ENCODE measurements around the gene FCN3. TPM values are rescaled to one million over a fixed set of nuclear protein-coding genes. Genes with fewer than 3 reads are reported as not detected.

The FCN3 gene
- total and polyA plus RNA-seq, 2 donors (not counting 1 experiment from before 2014, with no cell fraction given): not detected

DNA sequence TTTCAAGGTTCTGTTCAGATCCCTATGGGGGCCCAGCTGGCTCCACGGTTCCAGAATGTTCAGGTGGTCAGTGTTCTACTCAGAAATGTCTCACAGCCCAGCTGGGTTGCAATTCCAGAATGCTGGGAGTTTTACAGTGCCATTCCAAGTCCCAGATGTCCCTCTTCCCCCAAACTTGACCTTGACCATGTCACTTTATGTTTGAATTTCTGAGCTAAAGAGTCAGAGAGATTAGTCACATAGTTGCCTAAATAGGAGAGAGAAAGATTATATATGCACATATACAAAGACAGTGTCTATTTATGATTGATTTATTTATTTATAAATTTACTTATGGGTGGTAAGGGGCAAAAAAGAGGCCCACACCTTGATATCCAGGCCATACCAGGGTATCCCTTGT, 20.3 kb upstream of the FCN3 start:
- peaks cover 12 to 24% of the 10 kb centered on the region in 2 donors for H3K4me1 ChIP-seq (ENCODE audit: control insufficient read depth in 2 of 2, insufficient read depth in 2 of 2, low read length in 2 of 2)
- H3K27ac ChIP-seq (ENCODE audit: low read length in 2 of 2): no peak overlapping the region
- CTCF ChIA-PET: interaction anchor here (0.6 to 7.8 kb wide), 57 partner anchors 8 to 350 kb away, joined by 3 to 402 read pairs (median 5); partner anchors contain the start of genes AHDC1, CD164L2, FCN3 and IFI6
- H4K20me1 ChIP-seq (ENCODE audit: control insufficient read depth, insufficient read depth, low read length, poor library complexity, severe bottlenecking): no peaks in the 10 kb centered on the region
- ATAC-seq (ENCODE audit: low read depth) (no peak), DNase-seq (no peak)
- H3K4me3 ChIP-seq (ENCODE audit: control extremely low read depth in 1 of 5, extremely low read depth in 1 of 5, insufficient read depth in 1 of 5, low read depth in 2 of 5, low read length in 4 of 5): no peak overlapping the region
- H3K9ac ChIP-seq (ENCODE audit: low read length): no peak overlapping the region
- peak overlapping the region; percentile 26 for H3K27ac Mint-ChIP-seq
- no peaks in the 10 kb centered on the region for H3K27me3 ChIP-seq (replicated peaks in 1 of 4; ENCODE audit: control extremely low read depth in 1 of 4, control insufficient read depth in 3 of 4, insufficient read depth in 4 of 4, low read length in 3 of 4)
- H3K79me2 ChIP-seq (ENCODE audit: control insufficient read depth, insufficient read depth, low read length): no peaks in the 10 kb centered on the region
- intact Hi-C loops (cut with micrococcal nuclease): loop anchor here (1.0 to 10.0 kb wide), 4 partner anchors 95 to 350 kb away; partner anchors contain the start of gene WDTC1
- H3K4me3 Mint-ChIP-seq: peak overlapping the region; percentile 23
- no peak overlapping the region for H3K4me2 ChIP-seq (replicated peaks; ENCODE audit: low read depth, low read length, poor library complexity, severe bottlenecking)
- TF ChIP-seq, protein P1, sequence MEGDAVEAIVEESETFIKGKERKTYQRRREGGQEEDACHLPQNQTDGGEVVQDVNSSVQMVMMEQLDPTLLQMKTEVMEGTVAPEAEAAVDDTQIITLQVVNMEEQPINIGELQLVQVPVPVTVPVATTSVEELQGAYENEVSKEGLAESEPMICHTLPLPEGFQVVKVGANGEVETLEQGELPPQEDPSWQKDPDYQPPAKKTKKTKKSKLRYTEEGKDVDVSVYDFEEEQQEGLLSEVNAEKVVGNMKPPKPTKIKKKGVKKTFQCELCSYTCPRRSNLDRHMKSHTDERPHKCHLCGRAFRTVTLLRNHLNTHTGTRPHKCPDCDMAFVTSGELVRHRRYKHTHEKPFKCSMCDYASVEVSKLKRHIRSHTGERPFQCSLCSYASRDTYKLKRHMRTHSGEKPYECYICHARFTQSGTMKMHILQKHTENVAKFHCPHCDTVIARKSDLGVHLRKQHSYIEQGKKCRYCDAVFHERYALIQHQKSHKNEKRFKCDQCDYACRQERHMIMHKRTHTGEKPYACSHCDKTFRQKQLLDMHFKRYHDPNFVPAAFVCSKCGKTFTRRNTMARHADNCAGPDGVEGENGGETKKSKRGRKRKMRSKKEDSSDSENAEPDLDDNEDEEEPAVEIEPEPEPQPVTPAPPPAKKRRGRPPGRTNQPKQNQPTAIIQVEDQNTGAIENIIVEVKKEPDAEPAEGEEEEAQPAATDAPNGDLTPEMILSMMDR (IDR thresholded peaks at IDR 0.05): no peak
- no peak for TF ChIP-seq EZH2 (IDR thresholded peaks at IDR 0.05; ENCODE audit: borderline replicate concordance, insufficient read depth, low read depth, low read length, poor library complexity, severe bottlenecking)
- H3K4me1 Mint-ChIP-seq: peaks cover 21% of the 10 kb centered on the region
- H2AFZ ChIP-seq (ENCODE audit: insufficient read depth, low read depth, low read length, poor library complexity, severe bottlenecking): no peak overlapping the region
- no peaks in the 10 kb centered on the region for H3K9me3 Mint-ChIP-seq (ENCODE audit: insufficient read depth)
- H3K36me3 ChIP-seq (replicated peaks in 1 of 2; ENCODE audit: control extremely low read depth in 1 of 2, control insufficient read depth in 1 of 2, extremely low read depth in 1 of 2, insufficient read depth in 2 of 2, low read length in 1 of 2): no peaks in the 10 kb centered on the region
- H3K27me3 Mint-ChIP-seq: no peaks in the 10 kb centered on the region
- POLR2A ChIA-PET: interaction anchor here (0.6 to 3.1 kb wide), 5 partner anchors 37 to 248 kb away, joined by 3 to 13 read pairs (median 3); no protein-coding TSS in a partner anchor
- no peaks in the 10 kb centered on the region for H3K9me3 ChIP-seq (ENCODE audit: control extremely low read depth in 1 of 3, control insufficient read depth in 2 of 3, insufficient read depth in 1 of 3, low read length in 2 of 3)
- 100% methylated on average over 1 of the region's 1 CpG for WGBS (ENCODE audit: insufficient coverage)

DNA sequence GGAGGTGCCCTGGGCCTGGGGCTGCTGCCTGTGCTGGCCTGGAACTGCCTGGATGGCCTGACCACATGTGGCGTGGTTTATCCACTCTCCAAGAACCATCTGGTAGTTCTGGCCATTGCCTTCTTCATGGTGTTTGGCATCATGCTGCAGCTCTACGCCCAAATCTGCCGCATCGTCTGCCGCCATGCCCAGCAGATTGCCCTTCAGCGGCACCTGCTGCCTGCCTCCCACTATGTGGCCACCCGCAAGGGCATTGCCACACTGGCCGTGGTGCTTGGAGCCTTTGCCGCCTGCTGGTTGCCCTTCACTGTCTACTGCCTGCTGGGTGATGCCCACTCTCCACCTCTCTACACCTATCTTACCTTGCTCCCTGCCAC, 19.6 kb upstream of the FCN3 start:
- Mint-ChIP-seq H3K27ac (no peak overlapping the region), H3K9me3 (ENCODE audit: insufficient read depth) (no peaks in the 10 kb centered on the region), H3K27me3 (no peaks in the 10 kb centered on the region), H3K4me3 (peak overlapping the region; percentile 26), H3K4me1 (peaks cover 19% of the 10 kb centered on the region)
- no peak overlapping the region for H2AFZ ChIP-seq (ENCODE audit: insufficient read depth, low read depth, low read length, poor library complexity, severe bottlenecking)
- POLR2A ChIA-PET: interaction anchor here (0.6 to 3.1 kb wide), 2 partner anchors 94 to 249 kb away, joined by 3 to 13 read pairs; no protein-coding TSS in a partner anchor
- DNase-seq: no peak
- H3K27ac ChIP-seq (ENCODE audit: low read length in 2 of 2): no peak overlapping the region
- intact Hi-C loops (cut with micrococcal nuclease): loop anchor here (2.0 to 10.0 kb wide), 2 partner anchors 159 to 349 kb away; partner anchors contain the start of gene WDTC1
- no peak overlapping the region for H3K4me3 ChIP-seq (ENCODE audit: control extremely low read depth in 1 of 5, extremely low read depth in 1 of 5, insufficient read depth in 1 of 5, low read depth in 2 of 5, low read length in 4 of 5)
- no peaks in the 10 kb centered on the region for H3K9me3 ChIP-seq (ENCODE audit: control extremely low read depth in 1 of 3, control insufficient read depth in 2 of 3, insufficient read depth in 1 of 3, low read length in 2 of 3)
- TF ChIP-seq, protein P1 (IDR thresholded peaks at IDR 0.05): no peak
- TF ChIP-seq EZH2 (IDR thresholded peaks at IDR 0.05; ENCODE audit: borderline replicate concordance, insufficient read depth, low read depth, low read length, poor library complexity, severe bottlenecking): no peak
- H4K20me1 ChIP-seq (ENCODE audit: control insufficient read depth, insufficient read depth, low read length, poor library complexity, severe bottlenecking): no peaks in the 10 kb centered on the region
- H3K9ac ChIP-seq (ENCODE audit: low read length): no peak overlapping the region
- ATAC-seq (ENCODE audit: low read depth): no peak
- no peak overlapping the region for H3K4me2 ChIP-seq (replicated peaks; ENCODE audit: low read depth, low read length, poor library complexity, severe bottlenecking)
- no peaks in the 10 kb centered on the region for H3K36me3 ChIP-seq (replicated peaks in 1 of 2; ENCODE audit: control extremely low read depth in 1 of 2, control insufficient read depth in 1 of 2, extremely low read depth in 1 of 2, insufficient read depth in 2 of 2, low read length in 1 of 2)
- no peaks in the 10 kb centered on the region for H3K27me3 ChIP-seq (replicated peaks in 1 of 4; ENCODE audit: control extremely low read depth in 1 of 4, control insufficient read depth in 3 of 4, insufficient read depth in 4 of 4, low read length in 3 of 4)
- H3K4me1 ChIP-seq (ENCODE audit: control insufficient read depth in 2 of 2, insufficient read depth in 2 of 2, low read length in 2 of 2): peaks cover 12 to 24% of the 10 kb centered on the region in 2 donors
- WGBS (ENCODE audit: insufficient coverage): 98% methylated on average over 9 of the region's 9 CpGs
- no peaks in the 10 kb centered on the region for H3K79me2 ChIP-seq (ENCODE audit: control insufficient read depth, insufficient read depth, low read length)
- CTCF ChIA-PET: interaction anchor here (0.6 to 7.8 kb wide), 35 partner anchors 9 to 350 kb away, joined by 3 to 402 read pairs (median 6); partner anchors contain the start of genes AHDC1, MAP3K6, SYTL1 and TMEM222
